Measurements from ENCODE around the gene DNAJB11. TPM values are rescaled to one million over a fixed set of nuclear protein-coding genes. Genes with fewer than 3 reads are reported as not detected.

The DNAJB11 gene
- total RNA-seq = 39.0 TPM

DNA sequence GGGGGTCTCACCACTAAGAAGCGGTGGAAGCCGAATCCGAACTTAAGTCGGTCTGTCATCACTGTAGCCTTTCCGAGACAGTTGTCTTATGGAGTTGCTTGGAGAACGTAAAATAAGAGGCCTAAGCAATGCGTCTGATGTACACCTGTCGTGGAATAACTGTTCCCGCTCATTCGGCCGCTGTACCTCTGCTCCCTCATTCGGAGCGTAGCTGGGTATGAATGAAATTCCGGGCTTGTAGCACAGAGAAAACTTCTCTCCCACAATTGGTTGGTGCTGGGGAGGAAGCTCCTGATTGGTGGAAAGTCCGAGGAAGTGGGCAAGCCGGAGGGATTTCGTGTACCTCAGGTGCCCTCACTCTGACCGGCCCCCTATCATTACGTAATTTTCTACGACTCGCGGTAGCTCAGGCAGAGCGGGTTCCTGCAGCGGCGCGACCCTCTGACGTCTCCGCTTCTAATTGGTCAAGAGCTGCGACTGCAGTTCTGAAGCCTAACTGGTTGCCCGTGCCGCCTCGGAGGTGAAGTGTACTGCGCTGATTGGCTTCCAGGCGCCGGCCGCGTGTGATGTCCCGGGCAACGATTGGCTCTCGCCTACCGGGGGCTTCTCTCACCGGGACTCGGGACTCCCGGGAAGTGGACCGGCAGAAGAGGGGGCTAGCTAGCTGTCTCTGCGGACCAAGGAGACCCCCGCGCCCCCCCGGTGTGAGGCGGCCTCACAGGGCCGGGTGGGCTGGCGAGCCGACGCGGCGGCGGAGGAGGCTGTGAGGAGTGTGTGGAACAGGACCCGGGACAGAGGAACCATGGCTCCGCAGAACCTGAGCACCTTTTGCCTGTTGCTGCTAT, at the start of gene DNAJB11:
TSS of gene DNAJB11 (plus strand) at position 625 of the 845 bp plus-strand sequence. CDS start at position 803, 178 bp downstream.

GRCh38 chr3:186544281-186544680, 26.2 kb upstream of the DNAJB11 start, which contains the start of gene CRYGS:
Gene CRYGS, minus strand, starts transcription at chr3:186544380. Its CDS starts 54 bp downstream, at chr3:186544326.

GRCh38 chr3:186567072-186567921, 3.2 kb upstream of the DNAJB11 start, which contains the start of gene TBCCD1:
Gene TBCCD1, minus strand, starts transcription at chr3:186567339. Its CDS starts 3,010 bp downstream, at chr3:186564329.

GRCh38 chr3:186612721-186613636, 42.5 kb downstream of the DNAJB11 start, which contains the start of gene AHSG:
Gene AHSG, plus strand, starts transcription at chr3:186613060. Its CDS starts 82 bp downstream, at chr3:186613142.

Other genes with a start within 250 kb of the DNAJB11 start
- 4.0 TPM for gene DGKG, start 208.5 kb upstream of the DNAJB11 start, total RNA-seq
- 2,965 TPM for gene CRYGS, start 26.3 kb upstream of the DNAJB11 start, total RNA-seq
- 30.2 TPM for gene TBCCD1, start 3.4 kb upstream of the DNAJB11 start, total RNA-seq
- not detected for gene AHSG, start 42.3 kb downstream of the DNAJB11 start, total RNA-seq
- not detected for gene FETUB, start 69.7 kb downstream of the DNAJB11 start, total RNA-seq
- gene HRG, start 95.3 kb downstream of the DNAJB11 start, total RNA-seq = not detected
- not detected for gene KNG1, start 146.6 kb downstream of the DNAJB11 start, total RNA-seq
- 901 TPM for gene EIF4A2, start 212.9 kb downstream of the DNAJB11 start, total RNA-seq
- 39.2 TPM for gene RFC4, start 235.8 kb downstream of the DNAJB11 start, total RNA-seq

All from camera-type eye (tissue), 1 donor.